GM19025 (cell line): ENCODE measurements around the gene ACSL4.
"Not testable (repeated sequence)": the region's sequence is repeated elsewhere in the genome, so short reads cannot be mapped to it uniquely, and the experiment has no call there.

Experiments used
- ATAC-seq: cut with Tn5 transposase; IDR thresholded peaks from one replicate; pipeline ENCODE4 v1.9.1; 2021; ENCODE audit warnings: mild to moderate bottlenecking, low read depth, moderate library complexity; ENCODE audit not compliant: unreplicated experiment

Gene ACSL4

DNA sequence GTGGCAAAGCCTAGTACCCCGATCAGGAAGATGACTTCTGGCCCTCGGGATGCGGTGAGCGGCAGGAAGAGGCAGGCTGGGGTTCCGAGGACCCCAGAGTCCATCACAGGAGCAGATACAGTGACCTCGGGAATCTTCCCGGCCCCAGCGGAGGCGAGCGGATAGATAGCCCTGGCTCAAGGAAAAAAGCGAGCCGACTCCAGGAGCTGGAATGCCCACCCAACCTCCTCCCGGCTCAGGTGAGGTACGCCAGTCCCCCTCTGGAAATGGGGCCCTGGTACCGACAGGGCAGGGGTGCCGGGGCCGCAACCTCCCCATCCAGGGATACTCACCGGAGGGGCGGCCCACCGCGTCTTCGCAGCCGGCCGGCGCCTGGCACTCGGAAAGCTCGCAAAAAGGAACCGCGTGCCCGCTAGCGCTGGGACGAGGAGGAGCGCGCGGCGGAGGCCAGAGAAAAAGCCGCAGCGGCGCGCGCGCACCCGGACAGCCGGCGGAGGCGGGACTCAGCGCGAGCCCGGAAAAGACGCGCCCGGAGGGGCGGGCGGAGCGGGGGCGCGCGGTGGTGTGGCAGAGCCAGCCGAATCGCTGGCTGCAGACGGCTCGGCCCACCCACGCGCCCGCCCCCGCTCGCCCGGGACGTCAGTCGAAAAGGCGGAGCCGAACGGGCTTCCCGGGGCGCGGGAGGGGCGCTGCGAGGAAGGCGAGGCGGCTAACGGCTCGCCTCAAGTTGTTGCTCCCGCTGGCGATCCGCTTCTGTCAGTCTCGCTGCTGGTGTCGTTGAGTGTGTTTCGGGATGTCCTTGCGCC, at the start of gene ACSL4:
ACSL4 (minus strand) TSS at position 451 of the 806 bp plus-strand sequence. CDS start 49,894 bp downstream, outside the sequence.
- peak; percentile 89 for ATAC-seq

DNA sequence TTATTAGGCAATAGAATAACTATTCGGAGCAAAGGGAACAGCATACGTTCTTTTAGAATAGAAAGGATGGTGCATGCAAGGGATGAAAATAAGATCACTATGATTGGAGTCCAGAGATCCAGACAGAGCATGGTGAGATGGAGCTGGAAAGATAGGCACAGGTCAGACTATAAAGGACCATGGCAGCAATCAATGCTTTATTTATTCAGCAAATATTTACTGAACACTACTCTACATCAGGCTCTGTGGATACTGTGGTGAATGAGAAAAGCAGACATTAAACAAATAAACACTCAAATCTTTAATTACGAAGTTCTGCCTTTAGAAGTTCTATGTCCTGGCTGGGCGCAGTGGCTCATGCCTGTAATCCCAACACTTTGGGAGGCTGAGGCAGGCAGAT, 44.7 kb upstream of the ACSL4 start:
- no peak for ATAC-seq

DNA sequence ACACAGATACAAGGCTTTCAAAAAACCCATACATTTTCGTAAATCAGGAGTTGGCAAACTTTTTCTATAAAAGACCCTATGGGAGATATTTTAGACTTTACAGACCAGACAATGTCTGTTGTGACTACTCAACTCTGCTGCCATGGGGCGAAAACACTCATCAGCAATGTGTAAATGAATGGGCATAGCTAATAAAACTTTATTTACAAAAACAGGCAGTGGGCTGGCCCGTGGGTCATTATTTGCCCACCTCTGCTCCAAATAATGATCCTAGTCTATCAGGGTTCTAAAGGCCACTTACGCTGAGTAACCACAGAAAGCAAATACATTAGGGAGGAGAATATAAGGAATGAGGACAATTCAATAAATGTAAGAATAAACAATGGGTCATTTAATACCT, 43.9 kb upstream of the ACSL4 start:
- ATAC-seq: no peak

DNA sequence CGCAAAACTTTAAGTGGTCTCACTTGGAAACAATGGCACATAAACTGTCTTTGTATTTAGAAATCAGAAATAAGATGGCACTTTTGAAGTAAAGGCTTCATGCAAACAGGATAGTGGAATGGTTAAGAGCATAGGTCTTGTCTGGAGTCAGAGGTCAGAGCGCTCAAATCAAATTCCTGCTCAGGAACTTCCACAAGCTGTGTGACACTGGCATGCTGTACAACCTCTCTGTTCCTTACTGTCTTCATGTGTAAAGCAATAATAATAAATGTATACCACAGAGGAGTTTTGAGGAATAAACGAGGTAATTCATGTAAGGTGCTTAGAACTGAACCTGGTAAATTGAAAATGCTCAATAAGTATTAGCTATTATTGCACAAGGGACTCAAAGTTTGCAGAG, 43.4 kb upstream of the ACSL4 start:
- ATAC-seq: no peak

DNA sequence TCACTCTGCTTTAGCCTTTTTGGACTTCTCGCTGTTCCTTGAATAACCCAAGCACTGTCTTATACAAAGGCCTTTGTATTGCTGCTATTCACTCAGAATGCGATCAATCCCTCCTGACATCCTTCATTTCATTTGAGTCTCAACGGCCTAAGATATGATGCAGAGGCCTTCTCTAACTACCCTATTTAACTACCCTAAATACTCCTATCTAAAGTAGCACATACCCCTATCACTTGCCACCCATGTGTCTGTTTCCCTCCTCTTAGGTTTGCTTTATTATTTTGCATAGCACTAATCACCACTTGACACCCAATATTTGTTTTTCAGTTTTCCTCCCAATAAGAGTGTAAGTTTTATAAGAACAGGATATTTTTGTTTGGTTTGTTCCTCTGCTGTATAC, 42.3 kb upstream of the ACSL4 start:
- no peak for ATAC-seq

DNA sequence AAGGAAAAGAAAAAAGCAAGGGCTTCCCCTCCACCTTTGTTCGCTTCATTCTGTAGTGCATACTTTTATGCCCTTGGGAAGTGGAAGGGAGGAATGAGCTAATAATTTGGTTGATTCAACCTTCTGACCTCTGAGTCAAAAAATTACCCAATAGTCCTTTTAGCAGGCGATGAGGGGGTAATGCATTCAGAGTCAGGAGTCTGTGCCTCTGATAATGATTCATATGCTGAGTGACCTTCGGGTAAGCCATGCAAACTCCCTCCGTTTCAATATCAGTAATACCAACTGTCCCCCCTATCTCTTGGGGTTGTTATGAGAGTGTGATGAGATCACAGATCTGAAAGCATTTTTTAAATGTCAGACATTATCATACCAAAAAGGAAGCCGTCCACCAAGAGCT, 41.6 kb upstream of the ACSL4 start:
- peak; percentile 98 for ATAC-seq

DNA sequence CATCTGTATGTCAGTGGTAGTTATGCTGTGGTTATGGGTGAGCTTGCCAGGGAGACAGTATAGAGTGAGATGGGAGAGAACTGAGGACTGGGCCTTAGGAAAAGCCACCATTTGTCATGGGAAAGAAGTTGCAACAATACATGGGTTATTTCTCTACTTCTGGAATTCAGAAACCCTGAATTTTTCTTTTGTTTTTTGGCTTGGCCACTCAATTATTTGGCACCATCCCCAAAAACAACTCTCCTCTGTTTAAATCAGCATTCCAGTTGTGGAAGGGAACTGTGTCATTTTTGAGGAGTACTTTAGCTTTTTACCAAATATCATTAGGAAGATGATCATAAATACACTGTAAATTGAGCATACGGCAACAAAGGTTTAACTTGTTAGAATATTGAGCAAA, 41.1 kb upstream of the ACSL4 start:
- no peak for ATAC-seq

DNA sequence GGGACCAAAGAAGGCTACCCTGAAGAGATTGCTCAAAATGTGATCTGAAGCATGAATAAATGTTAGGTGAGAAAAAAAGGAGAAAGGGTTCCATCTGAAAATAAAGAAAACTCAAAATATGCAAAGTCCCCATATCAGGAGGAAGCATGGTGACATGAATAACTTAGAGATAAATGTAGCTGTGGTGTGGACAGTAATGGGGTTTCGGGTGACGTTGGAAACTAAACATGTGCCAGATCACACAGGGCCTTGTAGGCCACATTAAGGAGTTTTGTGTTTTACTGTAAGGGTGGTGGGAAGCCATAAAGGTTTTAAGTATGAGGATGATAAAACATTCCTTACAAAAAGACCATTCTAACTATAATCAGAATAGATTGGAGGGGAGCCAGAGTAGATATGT, 40.3 kb upstream of the ACSL4 start:
- ATAC-seq: no peak

DNA sequence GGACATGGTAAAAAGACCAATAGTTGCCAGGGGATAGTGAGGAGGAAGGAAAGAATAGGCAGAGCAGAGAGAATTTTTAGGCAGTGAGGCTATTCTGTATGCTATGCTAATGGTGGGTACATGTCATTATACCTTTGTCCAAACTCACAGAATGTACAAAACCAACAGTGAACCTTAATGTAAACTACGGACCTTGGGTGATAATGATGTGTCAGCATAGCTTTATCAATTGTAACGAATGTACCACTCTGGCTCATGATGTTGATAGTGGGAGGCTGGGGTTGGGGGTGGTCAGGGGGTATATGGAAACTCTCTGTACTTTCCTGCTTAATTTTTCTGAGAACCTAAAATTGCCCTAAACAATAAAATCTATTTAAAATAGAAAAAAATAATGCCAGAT, 37.7 kb upstream of the ACSL4 start:
- ATAC-seq: no peak

DNA sequence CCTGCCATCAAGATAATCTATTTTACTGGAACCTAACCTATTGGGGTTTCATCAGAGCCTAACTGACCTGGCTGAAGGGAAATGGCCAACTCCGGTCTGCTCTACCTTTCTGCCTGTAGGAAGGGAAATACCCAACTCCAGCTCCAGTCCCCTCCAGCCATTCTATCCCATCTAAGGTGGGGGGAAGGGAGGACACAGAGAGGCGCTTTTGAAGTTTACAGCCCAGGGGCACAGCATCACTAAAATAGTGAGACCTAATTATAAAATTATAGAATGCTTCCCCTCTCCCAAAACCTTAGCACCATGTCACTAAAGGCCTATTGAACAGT, 27.8 kb upstream of the ACSL4 start:
- no peak for ATAC-seq

DNA sequence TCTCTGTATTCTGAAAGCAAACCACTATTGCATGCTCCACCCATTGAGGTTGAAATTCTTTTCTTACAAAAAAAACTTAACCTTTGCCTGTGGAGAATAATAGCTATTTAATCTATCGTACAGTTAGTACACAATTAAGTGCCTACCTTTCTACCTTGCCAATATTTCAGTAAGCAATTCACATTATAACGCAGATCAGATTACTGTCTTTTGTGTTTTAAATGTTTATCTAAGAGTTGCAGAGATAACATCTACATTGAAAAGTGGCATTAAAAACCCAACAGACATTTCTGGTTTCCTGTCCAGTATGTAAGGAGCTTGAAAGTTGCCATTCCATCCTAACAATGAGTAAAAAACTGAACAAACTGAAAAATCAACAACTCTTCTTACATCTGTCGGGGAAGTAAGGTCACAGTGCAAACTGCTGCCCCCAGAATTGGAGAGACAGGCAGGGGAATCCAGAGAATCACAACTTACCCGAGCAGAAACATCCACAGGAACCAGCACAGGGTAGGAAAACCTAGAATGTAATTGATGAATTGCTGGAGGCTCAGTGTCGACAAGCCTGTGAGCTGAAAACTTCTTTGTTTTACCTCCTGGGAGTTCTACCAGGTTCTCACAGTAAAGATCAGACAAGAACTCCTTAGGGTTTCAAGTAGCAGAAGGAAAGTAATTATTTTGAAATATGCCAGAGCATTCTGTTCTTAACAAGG, 27.3 kb upstream of the ACSL4 start:
- ATAC-seq: no peak

DNA sequence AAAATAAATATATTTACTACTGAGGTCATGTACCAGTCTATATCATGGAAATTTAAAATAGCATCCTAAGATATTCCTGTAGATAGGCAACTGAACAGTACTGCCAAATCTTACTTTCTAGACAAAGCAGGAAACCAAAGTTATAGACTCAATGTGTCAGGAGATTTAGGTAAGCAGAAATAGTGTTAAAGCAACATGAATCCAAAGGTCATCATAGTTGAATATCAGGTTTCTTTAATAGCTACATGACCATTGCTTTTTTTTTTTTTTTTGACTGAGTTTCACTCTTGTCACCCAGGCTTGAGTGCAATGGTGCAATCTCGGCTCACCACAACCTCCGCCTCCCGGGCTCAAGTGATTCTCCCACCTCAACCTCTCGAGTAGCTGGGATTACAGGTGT, 20.2 kb upstream of the ACSL4 start:
- no peak for ATAC-seq

DNA sequence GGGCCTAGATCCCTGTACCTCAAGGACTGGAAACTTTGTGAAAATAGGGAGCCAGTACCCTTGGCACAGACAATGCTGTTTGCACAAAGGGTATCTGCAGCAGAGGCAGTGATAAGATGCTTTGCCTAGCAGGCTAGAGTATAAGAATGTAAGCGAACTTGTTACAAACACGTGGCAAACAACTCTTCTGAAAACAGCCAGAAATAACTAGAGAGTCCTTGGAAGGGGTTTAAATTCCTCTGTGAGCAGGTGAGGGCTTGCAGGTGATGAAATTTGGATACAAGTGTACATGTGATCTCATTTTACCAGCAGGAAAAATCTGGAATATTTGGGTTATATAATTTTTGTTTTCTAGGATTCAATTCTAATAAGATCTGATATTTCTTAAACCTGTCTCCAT, 18.6 kb upstream of the ACSL4 start:
- ATAC-seq: no peak

DNA sequence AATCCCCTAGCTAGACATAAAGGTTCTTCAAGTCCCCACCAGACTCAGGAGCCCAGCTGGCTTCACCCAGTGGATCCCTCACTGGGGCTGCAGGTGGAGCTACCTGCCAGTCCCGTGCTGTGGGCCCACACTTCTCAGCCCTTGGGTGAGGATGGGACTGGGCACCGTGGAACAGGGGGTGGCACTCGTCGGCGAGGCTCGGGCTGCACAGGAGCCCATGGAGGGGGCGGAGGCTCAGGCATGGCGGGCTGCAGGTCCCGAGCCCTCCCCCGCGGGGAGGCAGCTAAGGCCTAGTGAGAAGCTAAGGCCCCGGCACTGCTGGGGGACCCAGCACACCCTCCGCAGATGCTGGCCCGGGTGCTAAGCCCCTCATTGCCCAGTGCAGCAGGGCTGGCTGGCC, 16.1 kb upstream of the ACSL4 start:
- ATAC-seq: no peak

DNA sequence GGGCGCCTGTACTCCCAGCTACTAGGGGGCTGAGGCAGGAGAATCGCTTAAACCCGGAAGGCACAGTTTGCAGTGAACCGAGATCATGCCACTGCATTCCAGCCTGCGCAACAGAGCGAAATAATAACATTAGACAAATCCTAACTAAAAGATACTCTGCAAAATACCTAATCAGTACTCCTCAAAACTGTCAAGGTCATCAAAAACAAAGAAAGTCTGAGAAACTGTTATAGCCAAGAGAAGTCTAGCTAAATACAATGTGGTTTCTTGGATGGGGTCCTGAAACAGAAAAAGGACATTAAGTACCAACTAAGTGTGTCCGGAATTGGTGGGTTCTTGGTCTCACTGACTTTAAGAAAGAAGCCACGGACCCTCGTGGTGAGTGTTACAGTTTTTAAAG, 14.6 kb upstream of the ACSL4 start:
- no peak for ATAC-seq

DNA sequence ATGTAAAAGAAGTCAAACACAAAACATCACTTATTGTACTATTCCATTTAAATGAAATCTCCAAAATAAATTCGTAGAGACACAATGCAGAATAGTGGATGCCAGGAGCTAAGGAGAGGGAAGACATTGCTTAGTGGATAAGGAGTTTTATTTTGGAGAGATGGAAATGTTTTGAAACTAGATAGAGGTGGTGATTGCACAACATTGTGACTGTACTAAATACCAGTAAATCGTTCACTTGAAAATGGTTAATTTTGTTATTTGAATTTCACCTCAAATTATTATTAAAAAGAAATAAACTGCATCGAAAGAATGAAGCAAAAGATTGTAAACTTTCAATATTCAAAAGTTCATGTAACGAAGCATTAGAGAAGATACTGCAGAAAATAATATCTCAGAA, 9.7 kb upstream of the ACSL4 start:
- ATAC-seq: no peak

DNA sequence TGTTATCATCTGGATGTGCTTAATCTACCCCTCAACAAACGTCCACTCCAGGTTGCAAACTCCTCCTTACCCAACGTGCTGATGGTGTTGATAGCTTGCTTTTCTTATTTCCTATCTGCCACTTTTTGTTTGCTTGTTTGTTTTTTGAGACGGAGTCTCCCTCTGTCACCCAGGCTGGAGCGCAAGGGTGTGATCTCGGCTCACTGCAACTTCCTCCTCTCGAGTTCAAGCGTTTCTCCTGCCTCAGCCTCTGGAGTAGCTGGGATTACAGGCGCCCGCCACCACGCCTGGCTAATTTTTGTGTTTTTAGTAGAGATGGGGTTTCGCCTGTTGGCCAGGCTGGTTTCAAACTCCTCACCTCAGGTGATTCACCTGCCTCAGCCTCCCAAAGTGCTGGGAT, 7.8 kb upstream of the ACSL4 start:
- ATAC-seq: not testable (repeated sequence)

DNA sequence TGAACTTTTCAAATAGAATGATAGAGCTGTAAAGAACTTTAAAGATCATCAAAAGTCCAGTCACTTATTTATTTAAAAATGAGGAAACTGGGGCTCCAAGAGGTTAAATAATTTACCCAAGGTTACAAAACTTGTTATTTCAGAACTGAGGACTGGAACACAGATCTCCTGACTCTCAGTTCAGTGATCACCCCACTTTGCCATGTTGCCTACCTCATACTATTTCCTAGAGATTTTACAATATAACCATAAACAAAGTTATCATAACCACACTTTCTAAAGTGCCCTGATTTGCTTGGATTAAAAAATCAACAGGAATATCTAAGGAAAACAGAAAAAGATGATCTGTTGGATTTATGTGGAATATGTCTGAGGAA, 7.4 kb upstream of the ACSL4 start:
- ATAC-seq: no peak

DNA sequence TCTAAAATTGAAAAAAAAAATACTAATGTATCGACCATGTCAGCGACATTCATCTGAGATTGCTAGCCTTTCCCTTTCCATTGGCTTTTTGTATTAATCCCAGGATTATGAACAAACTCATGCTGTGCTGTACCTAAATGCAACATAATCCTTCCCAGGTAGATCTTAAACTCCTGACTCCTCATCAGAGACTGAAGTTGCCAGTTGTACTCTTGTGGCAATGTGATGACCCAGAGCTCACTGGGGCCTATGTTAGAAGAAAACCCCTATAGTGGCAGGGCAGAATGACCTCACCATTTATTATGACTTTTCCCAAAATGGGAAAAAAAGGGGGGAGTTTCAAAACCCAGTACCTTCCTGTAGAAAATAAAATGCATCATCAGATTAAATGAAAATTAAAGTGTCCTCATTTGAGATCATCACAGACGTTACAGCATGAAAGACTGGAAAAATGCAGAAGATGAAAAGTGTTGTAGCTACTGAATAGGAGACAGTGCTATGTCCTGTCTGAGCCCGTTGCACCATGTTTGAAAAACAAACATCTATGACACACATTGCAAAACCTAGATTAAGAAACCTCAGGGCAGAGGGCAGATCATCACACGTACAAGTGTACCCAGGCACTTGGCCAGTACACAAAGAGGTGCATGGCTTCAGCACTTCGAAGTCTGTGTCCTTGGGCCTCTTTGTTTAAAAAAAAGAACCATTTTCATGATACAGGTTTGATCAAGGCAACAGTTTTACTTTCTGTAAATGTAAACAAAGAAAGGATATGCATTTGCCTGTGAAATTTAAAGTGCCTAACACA, 6.8 kb upstream of the ACSL4 start:
- ATAC-seq: no peak

DNA sequence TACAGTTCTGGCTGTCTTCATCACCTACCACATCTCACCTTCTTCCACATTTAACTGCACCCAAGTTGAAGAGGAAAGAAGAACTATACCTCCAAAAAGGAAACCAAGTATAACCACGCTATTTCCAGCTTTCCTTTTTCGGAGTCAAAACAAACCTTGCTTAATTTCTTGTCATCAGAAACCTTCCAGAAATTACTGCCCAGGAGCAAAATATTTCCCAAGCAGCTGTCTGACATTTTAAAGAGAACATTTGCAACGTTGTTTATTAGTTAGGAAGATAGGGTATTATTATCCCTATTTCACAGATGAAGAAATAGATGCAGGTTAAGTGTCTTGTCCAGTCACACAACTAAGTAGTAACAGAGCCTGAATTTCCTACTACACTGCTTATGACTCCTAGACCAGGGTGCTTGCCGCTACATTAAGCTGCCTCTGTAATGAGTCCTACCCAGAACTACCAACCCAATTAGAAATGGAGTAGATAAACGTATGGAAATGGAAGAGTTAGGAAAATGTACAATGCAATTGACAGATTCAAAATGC, 2.2 kb upstream of the ACSL4 start:
- no peak for ATAC-seq

DNA sequence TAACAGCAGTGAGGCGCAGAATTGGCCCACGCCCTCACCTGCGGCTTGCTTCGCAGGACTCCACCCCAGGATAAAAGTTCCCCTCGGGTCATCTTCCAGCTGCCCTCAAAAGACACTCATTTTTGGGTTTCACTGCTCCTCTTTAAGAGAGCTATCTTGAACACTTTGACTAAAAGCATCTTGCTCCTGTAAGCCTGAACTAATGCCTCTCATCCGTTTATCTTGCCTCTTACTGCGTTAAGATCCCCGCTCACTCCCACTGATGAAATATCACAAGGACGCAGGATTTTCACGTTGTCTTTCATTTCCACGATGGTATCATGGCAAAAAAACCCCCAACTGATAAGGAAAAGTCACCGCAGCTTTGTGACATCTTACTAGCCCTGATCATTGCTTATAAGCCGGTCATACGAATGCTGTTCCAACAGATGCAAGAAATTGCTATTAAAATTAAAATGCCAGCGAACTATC, 591 bp upstream of the ACSL4 start:
- ATAC-seq: no peak
